ENCODE results near the gene SUPT7L. TPM values are rescaled to one million over a fixed set of nuclear protein-coding genes. Genes with fewer than 3 reads are reported as not detected.

Gene SUPT7L
- total RNA-seq, 1 experiment from 2014 or later: 25.2 TPM

- no peaks in the 10 kb centered on the region for H3K27me3 ChIP-seq (ENCODE audit: insufficient read depth, low read length)
- ChIA-PET CTCF (no interaction called here), RAD21 (ENCODE audit: low non-redundant PET in 1 of 2, low total read pairs in 2 of 2, uncharacterized antibody in 2 of 2, unreplicated experiment in 2 of 2) (no interaction called here), POLR2A (no interaction called here)
- no peak overlapping the region for H3K9ac ChIP-seq (ENCODE audit: low read length)
- ATAC-seq (no peak), DNase-seq (ENCODE audit: low read depth, low spot score) (no peak)
- TF ChIP-seq SRF (IDR thresholded peaks at IDR 0.05; ENCODE audit: low read depth) (no peak), CEBPB (IDR thresholded peaks at IDR 0.05; ENCODE audit: low read depth) (no peak), ELF1 (IDR thresholded peaks at IDR 0.05; ENCODE audit: borderline replicate concordance, low read depth) (no peak), ZFX (IDR thresholded peaks at IDR 0.05) (no peak), CTCF (IDR thresholded peaks at IDR 0.05 in 2 of 3, conservative IDR thresholded peaks at IDR 0.05 in 1 of 3; ENCODE audit: borderline replicate concordance in 1 of 3, insufficient read depth in 1 of 3, low read depth in 2 of 3, low read length in 2 of 3) (no peak), SIN3A (IDR thresholded peaks at IDR 0.05; ENCODE audit: low read depth) (no peak), RAD21 (IDR thresholded peaks at IDR 0.05; ENCODE audit: low read depth) (no peak), FOSL1 (IDR thresholded peaks at IDR 0.05; ENCODE audit: low read depth) (no peak), CBX3 (IDR thresholded peaks at IDR 0.05; ENCODE audit: low read depth) (no peak), ZBTB33 (IDR thresholded peaks at IDR 0.05; ENCODE audit: extremely low read depth, insufficient replicate concordance, low read length) (no peak), POLR2A (IDR thresholded peaks at IDR 0.05; ENCODE audit: borderline replicate concordance, extremely low read depth, insufficient read depth, insufficient read length) (no peak), ZNF274 (IDR thresholded peaks at IDR 0.05; ENCODE audit: low read depth, low read length) (no peak), YY1 (IDR thresholded peaks at IDR 0.05; ENCODE audit: extremely low read depth, insufficient replicate concordance, low read depth, low read length) (no peak), EZH2phosphoT487 (IDR thresholded peaks at IDR 0.05; ENCODE audit: borderline replicate concordance) (no peak), JUND (IDR thresholded peaks at IDR 0.05) (no peak), EZH2 (IDR thresholded peaks at IDR 0.05) (no peak), POLR2AphosphoS5 (IDR thresholded peaks at IDR 0.05; ENCODE audit: low read depth, low read length) (no peak), SP1 (IDR thresholded peaks at IDR 0.05; ENCODE audit: low read depth) (no peak)
- TF ChIP-seq, protein P1, sequence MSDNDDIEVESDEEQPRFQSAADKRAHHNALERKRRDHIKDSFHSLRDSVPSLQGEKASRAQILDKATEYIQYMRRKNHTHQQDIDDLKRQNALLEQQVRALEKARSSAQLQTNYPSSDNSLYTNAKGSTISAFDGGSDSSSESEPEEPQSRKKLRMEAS (IDR thresholded peaks at IDR 0.05): no peak
- TF ChIP-seq, protein P2, sequence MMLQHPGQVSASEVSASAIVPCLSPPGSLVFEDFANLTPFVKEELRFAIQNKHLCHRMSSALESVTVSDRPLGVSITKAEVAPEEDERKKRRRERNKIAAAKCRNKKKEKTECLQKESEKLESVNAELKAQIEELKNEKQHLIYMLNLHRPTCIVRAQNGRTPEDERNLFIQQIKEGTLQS (IDR thresholded peaks at IDR 0.05): no peak
- no peaks in the 10 kb centered on the region for H3K9me3 ChIP-seq (ENCODE audit: control insufficient read depth in 1 of 2, insufficient read depth in 1 of 2, low read depth in 1 of 2, low read length in 2 of 2)
- peaks cover 0 to 8% of the 10 kb centered on the region in 2 experiments; a peak in 1 of 4 replicates for H3K4me1 ChIP-seq (ENCODE audit: control insufficient read depth in 1 of 2, insufficient read depth in 2 of 2, low read length in 2 of 2)
- H3K27ac ChIP-seq (ENCODE audit: low read depth, low read length): no peak overlapping the region
- BruUV-seq (replicated peaks): no TSS peak
- H2AFZ ChIP-seq (ENCODE audit: low read depth, low read length, poor library complexity, severe bottlenecking): no peak overlapping the region
- H3K4me3 ChIP-seq (replicated peaks in 1 of 2; ENCODE audit: low read depth in 1 of 2, low read length in 2 of 2): no peak overlapping the region
- no peak overlapping the region for H3K4me2 ChIP-seq (ENCODE audit: low read length)
- intact Hi-C loops (cut with micrococcal nuclease): no loop called here
- no peaks in the 10 kb centered on the region for H3K79me2 ChIP-seq (ENCODE audit: insufficient read depth, low read length)
- H3K9me2 ChIP-seq (ENCODE audit: insufficient read depth): no peaks in the 10 kb centered on the region
- no peaks in the 10 kb centered on the region for H4K20me1 ChIP-seq (ENCODE audit: insufficient read depth)
- H3K36me3 ChIP-seq (ENCODE audit: control insufficient read depth in 1 of 2, insufficient read depth in 2 of 2, low read length in 2 of 2): peaks cover 32 to 35% of the 10 kb centered on the region in 2 experiments; a peak in 3 of 4 replicates
These were observed 11.1 kb downstream of the SUPT7L start for GRCh38 chr2:27652341-27652740.

Measured in HCT116 (cell line).